T-helper 2 cell treated with Interferon-gamma antibody and Interleukin-4, amounts not matched to agents 100 ng/mL and 5 ng/mL, for 36 hours (primary cell): ENCODE measurements around the gene RLF. TPM values are rescaled to one million over a fixed set of nuclear protein-coding genes. Genes with fewer than 3 reads are reported as not detected.

Experiments
- intact Hi-C: fragments of 100-400 bp; cut with micrococcal nuclease; formaldehyde crosslinking; loops from one replicate; pipeline ENCODE4 v1.15.1; 2023
- total RNA-seq: library from RNA; stranded (reverse); gene quantifications from 2 replicates; pipeline ENCODE4 v1.2.3, GENCODE V29; 2022

RLF gene, protein sequence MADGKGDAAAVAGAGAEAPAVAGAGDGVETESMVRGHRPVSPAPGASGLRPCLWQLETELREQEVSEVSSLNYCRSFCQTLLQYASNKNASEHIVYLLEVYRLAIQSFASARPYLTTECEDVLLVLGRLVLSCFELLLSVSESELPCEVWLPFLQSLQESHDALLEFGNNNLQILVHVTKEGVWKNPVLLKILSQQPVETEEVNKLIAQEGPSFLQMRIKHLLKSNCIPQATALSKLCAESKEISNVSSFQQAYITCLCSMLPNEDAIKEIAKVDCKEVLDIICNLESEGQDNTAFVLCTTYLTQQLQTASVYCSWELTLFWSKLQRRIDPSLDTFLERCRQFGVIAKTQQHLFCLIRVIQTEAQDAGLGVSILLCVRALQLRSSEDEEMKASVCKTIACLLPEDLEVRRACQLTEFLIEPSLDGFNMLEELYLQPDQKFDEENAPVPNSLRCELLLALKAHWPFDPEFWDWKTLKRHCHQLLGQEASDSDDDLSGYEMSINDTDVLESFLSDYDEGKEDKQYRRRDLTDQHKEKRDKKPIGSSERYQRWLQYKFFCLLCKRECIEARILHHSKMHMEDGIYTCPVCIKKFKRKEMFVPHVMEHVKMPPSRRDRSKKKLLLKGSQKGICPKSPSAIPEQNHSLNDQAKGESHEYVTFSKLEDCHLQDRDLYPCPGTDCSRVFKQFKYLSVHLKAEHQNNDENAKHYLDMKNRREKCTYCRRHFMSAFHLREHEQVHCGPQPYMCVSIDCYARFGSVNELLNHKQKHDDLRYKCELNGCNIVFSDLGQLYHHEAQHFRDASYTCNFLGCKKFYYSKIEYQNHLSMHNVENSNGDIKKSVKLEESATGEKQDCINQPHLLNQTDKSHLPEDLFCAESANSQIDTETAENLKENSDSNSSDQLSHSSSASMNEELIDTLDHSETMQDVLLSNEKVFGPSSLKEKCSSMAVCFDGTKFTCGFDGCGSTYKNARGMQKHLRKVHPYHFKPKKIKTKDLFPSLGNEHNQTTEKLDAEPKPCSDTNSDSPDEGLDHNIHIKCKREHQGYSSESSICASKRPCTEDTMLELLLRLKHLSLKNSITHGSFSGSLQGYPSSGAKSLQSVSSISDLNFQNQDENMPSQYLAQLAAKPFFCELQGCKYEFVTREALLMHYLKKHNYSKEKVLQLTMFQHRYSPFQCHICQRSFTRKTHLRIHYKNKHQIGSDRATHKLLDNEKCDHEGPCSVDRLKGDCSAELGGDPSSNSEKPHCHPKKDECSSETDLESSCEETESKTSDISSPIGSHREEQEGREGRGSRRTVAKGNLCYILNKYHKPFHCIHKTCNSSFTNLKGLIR (N-terminal part only)
- 17.7 and 18.0 TPM in 2 replicates for total RNA-seq

DNA sequence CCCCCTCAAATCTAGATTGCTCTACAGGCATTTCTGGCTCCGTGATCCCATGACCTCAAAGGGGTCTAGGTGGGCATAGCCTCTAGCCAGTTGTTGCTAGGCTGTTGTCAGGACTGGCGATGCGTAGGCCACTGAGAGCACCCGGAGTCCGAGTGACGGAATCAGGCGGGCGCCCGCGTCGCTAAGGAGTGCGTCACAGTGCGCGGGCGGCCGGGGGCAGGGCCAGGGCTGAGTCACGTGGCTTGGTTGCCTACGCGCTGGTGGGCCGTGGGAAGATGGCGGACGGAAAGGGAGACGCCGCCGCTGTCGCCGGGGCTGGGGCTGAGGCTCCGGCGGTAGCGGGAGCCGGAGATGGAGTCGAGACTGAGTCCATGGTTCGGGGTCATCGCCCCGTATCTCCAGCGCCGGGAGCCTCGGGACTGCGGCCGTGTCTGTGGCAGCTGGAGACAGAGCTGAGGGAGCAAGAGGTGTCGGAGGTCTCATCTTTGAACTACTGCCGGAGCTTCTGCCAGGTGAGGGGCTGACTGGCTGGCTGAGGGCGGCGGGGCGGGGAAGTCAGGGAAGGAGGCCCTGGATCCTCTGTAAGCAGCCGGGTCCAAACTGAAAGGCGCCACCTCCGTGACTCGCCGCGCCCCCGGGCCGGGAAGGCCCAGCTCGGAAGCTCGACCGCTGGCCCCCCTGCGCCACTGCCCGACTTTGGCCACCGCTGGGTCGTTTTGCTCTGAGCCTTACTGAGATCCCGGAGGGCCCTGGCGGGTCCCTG is at the start of gene RLF:
Gene RLF (plus strand): TSS at position 263 of the 763 bp plus-strand sequence. CDS start 13 bp downstream, at position 276.
- intact Hi-C loops = loop anchor here (1.0 to 5.0 kb wide), 4 partner anchors 81 to 371 kb away; partner anchors contain the start of genes ZMPSTE24 and ZNF684

DNA sequence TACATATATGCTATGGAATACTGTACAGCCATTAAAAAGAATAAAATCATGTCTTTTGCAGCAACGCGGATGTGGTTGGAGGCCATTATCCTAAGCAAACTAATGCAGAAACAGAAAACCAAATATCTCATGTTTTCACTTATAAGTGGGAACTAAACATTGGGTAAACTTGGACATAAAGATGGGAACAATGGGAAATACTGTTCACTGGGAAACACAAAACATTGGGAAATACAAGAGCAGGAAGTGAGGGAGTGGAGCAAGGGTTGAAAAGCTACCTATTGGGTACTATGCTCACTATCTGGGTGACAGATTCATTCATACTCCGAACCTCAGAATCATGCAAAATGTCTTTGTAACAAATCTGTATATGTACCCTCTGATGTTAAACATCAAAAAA is 46.8 kb upstream of the RLF start:
- intact Hi-C loops = no loop called here

DNA sequence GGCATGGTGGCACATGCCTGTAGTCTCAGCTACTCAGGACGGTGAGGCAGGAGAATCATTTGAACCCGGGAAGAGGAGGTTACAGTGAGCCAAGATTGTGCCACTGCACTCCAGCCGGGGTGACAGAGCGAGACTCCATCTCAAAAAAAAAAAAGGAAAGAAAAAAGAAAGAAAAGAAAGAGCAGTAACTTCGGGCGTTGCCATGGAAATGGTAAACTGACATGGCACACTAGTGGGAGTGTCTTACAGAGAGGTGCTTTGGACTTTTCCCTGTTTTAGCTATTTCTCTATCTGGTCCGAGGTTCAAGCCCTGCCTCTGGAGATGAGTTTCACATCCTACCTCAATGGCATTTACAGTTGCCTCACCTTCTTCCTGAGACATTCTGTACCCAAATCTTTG is 41.1 kb upstream of the RLF start:
- intact Hi-C loops = no loop called here

DNA sequence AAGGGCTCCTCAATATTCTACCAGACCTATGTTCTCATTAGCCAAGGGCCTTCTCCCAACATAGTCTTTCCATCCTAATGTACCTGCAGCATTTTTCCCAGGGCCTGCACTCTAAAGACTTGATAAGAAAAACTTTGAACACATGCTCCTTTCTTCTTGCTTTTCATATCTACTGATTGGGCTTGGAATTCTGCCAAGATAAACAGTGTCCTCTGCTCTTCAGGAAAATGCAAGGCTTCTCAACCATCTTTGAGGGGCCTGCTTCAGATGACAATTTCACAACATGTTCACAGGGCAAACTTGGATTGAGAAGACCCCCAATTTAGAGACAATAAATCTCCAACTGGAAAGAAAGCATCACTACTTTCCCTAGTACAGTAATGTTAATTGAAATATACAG is 38.3 kb upstream of the RLF start:
- intact Hi-C loops = no loop called here

DNA sequence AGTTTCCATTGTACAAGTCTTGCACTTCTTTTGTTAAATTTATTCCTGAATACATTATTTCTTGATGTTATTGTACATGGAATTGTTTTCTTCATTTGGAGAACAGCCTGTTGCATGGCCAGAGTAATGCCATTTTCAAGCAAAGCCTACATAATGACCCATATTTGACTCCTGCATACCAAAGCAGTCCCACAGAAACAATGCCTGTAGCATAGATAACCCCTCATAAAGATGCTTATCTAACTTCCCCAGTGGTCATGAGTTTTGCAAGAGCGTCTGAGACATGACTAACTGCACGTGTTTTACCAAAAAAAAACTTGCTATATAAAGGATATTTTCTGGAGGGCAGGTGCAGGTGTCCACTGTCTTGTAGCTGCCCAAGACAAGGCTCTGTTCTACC is 30.3 kb upstream of the RLF start:
- intact Hi-C loops = no loop called here

DNA sequence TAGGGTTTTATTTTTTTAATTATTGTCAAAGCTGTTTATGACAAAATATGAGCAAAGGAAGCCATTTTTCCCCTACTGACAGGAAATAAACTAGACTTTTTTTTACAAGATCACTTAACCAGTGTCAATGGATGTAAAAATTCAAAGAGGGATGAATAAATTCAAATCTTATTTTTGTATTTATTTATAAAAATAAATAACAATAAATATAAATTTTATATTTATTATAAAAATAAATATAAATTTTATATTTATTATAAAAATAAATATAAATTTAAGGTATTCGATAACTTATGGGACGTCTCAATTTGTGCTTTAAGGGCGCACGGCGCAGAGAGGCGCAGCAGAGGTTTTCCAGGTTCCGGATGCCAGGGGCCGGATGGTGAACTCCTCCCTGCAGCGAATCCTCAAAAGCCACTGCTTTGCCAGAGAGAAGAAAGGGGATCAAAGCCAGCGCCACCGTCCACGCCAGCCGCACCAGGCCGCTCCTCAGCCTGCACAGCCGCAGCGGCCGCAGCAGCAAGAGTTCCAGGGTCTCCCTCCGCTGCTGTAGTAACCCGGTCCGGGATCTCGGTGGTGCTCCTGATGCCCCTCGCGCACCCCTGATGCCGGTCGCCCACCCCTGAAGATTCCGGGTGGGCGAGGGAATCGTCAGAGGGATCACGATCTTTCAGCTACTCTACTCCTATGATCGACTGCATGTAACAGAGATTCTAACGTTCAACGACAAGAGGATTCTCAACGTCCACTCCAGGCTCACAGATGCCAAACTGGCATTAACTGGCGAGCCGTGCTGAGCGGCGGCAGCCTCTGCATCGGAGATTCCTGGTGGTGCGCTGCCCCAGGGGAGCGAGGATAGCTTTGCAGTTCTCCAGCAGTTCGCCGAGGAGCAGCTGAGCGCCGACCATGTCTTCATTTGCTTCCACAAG is 28.5 kb upstream of the RLF start:
- intact Hi-C loops = no loop called here

DNA sequence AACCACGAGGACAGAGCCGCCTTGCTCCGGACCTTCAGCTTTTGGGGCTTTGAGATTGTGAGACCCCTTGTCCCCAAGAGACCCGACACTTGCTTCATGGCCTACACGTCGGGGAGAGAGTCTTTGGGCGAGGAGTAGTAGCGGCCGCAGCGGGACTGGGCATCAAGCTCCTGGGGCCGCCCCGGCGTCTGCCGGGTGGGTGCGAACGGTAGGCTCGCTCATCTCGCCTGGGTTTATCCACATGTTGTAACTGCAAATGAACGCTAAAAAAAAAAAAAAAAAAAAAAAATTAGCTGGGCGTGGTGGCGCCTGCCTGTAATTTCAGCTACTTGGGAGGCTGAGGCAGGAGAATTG is 27.9 kb upstream of the RLF start:
- intact Hi-C loops = no loop called here

DNA sequence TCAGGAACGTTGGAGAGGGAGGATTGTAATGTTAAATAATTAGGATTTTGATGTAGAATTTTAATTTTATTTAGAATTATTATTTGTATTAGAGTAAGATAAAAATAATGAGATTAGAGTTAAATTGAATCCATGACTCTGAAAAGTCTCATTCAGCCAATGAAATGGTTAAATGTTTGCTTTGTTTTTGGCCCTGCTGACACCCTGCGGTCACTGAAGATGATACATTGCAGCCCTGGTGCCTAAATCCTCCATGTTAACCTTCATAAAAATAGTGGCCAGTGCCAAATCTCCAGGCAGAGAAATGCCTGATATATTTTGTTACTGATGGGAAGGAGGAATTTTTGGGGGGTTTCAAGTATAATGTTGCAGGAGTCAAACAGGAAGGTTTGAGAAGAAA is 27.3 kb upstream of the RLF start:
- intact Hi-C loops = no loop called here

DNA sequence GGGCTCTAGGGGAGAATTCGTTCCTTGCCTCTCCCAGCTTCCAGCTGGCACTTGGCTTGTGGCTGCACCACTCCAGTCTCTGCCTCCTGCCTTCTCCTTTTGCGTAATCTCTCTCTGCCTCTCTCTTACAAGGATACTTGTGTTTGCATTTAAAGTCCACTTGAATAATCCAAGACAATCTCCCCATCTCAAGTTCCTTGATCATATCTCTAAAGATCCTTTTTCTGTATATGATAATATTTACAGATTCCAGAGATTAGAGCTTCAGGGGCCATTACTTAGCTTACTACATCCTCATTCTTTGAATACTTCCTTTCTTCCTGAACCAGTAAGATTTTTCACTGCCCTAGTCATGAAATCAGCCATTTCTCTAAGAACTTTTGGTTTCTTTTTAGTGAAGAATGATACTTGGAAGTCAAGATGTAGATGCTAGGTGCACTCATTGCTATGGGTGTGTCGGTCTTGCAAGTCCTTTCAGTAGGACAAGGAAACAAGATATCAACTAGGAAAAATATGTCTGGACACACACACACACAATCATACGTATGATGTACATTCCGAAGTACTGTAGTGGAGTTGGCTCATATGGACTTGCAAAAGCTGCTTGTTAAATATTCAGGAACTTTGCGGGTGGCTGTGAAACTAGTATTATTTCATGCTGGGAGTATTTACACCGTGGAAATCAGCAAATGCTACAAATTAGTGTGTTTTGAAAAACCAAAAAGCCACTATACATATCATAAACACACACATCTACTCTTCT is 20.8 kb upstream of the RLF start:
- intact Hi-C loops = no loop called here

DNA sequence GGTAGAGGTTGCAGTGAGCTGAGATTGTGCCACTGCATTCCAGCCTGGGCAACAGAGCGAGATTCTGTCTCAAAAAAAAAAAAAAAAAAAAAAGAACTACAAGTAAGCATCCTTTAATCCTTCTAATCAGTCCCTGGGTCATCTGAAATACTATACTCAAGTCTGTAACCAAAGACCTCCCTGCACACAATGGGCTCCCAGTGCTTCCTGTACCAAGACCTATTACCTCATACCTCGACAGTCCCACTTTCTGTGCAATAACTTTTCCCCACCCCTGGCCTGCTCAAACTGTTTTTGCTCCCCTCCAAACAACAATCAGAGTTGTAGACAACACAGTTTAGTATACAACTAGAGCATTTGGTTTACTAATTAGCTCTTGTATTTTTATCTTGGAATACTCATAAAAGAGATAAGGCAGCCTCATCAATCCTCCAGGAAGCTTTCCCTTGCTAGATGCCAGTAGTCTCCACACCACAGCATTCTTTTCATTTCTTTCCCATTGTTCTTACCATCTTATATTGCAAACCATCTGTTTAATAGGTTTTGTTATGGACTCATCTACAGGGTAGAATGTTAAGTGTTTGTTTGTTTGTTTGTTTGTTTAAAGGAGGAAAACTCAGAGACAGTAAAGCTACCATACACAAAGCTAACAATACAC is 19.2 kb upstream of the RLF start:
- intact Hi-C loops = no loop called here

DNA sequence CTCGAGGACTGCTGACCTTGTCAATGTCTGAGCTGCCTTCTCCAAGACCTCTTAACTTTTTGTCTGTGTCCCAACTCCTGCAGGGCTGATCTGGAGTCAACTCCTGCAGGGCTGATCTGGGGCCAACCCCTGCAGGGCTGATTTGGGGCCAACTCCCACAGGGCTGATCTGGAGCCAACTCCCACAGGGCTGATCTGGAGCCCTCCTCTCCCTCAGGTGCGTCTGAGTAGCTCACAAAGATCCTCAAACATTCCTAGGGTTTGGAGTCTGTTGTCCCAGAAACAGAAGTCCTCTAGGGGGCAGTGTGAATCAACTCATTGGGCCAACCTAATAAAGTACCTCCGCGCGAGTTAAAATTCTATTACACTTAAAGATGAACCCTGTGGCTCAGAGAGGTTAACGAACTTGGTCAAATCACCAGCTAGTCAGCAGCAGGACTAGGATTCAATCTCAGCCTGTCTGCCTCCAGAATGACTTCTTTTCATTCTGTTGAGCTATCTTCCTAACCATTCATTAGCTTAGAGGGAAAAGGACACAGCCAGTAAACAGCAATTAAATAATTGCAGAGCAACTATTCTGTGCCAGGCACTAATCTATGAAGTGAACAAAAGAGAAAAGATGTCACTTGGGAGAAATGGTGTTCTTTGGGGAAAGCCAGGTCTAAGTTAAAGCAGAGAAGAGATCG is 17.2 kb upstream of the RLF start:
- intact Hi-C loops = loop anchor here (2.0 kb wide), 2 partner anchors 195 to 261 kb away; no protein-coding TSS in a partner anchor

DNA sequence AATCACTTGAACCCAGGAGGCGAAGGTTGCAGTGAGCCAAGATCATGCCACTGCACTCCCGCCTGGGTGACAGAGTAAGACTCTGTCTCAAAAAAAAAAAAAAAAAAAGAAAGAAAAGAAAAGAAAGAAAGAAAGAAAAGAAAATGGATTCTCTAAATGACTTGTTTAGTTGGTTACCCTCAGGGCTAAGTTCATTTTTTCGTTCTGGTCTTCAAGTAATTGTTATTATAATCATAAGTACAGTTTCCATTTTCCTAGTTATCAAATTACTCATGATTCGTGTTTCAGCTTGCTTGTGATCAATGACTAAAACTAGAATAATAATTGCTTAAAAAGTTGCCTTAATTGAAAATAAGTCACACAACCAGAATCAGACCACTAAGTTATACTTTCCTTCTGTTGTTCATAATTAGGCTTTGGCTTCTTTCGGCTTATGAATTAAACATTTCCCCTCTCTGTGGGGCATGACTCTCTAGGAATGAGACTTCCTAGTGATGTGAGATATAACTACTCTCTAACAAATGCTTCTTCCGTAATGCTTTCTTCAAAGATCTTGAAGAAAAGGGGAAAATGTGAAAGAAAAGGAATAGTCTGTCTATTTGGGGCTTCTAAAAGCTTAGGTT is 9.6 kb upstream of the RLF start:
- intact Hi-C loops = loop anchor here (5.0 kb wide), 1 partner anchor 166 kb away; the partner anchor contains the start of gene COL9A2

DNA sequence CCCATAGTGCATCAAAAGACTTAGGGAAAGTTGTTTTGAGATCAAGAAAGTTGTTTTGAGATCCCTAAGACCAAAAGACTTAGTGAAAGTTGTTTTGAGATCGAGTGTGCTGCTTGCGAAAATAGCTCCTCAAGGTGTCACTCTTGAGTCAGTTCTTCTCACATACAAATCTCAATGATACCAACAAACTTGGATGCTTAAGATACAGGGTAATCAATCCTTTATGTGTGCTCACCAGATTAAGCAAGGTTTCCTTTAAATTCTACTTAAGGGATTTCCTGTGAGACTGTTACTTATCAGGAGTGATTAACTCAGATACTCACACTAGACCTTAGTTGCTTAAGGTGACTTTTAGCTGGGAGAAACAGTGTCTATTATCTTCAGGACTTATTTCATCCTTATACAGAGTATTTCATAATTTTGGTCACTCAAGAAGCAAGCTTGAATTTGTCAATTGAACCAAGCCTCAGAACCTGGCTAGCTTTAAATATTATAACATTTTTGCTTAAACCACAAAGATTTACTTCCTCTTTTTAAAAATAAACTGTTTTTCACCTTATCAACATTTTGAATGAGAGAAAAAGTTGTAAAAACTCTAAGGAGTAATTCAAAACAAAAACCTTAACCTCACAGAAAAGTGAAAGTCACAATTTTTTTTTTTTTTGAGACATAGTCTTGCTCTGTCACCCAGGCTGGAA is 8.0 kb upstream of the RLF start:
- intact Hi-C loops = loop anchor here (1.0 to 5.0 kb wide), 3 partner anchors 164 to 251 kb away; partner anchors contain the start of gene COL9A2

DNA sequence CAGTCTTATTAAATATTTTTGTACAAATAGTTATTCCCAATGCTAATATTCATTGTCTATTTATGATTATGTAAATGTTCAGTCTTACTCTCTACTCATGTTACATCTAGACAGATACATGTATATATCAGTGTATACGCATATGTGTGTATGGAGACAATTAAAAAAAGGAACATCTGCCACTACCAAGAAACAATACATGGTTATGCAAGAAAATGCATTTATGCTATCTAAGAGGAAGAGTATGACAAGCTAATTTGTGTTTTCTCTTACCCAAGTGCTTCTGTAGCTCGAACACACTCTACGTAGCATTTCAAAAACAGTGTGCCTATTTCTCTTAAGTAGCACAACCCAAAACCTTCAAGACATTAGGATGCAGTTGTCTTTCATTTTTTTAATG is 6.1 kb upstream of the RLF start:
- intact Hi-C loops = no loop called here

DNA sequence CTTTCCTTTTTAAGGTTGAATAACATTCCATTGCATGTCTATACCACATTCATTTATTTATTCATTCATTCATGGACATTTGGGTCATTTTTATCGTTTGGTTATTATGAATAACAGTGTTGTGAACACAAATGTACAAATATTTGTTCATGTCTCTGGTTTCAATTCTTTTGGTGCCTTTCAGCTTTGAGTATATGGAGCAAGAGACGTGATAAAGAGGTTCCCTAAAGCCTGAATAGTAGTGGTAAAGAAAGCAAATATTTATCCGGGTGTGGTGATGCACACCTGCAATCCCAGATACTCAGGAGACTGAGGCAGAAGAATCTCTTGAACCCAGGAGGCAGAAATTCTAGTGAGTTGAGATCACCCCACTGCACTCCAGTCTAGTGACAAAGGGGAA is 5.3 kb upstream of the RLF start:
- intact Hi-C loops = no loop called here

DNA sequence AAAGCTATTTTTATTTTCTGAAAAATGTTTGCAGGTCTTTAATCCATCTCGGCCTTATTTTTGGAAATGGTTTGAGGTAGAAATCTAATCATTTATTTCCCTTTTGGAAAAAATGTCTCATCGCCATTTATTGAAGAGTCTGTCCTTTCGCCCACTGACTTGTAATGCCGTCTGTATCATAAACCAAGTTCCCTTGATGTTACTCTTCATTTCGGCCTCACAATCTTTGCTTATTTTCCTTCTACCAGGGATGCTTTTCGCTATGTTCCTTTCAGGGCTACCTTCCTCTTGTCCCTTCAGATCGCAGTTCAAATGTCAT is 422 bp upstream of the RLF start:
- intact Hi-C loops = loop anchor here (1.0 to 5.0 kb wide), 4 partner anchors 82 to 372 kb away; partner anchors contain the start of genes ZMPSTE24 and ZNF684
